Caki2 (cell line): ENCODE data around the gene RANBP2. TPM values are rescaled to one million over a fixed set of nuclear protein-coding genes. Genes with fewer than 3 reads are reported as not detected.
"Not testable (repeated sequence)": the region's sequence is repeated elsewhere in the genome, so short reads cannot be mapped to it uniquely, and the experiment has no call there.

Experiments used
- DNase-seq: peaks from one replicate; pipeline ENCODE4 v3.0.0-alpha.2; 2015; ENCODE audit warnings: low read depth
- in situ Hi-C: cut with HindIII; loops from 2 replicates; pipeline ENCODE4 v1.10.0; 2016; ENCODE audit warnings: low sequenced_read_pairs, low pct_unique_long_range_greater_than_20kb, mixed read lengths
- total RNA-seq: library from RNA; depleted of rRNA; stranded (reverse); fragments of >200 nt; shearing (Covaris generic); gene quantifications from 2 replicates; pipeline ENCODE4 v1.2.3, GENCODE V29; 2014; ENCODE audit warnings: low replicate concordance

RANBP2 gene
- total RNA-seq, 1 experiment from 2014 or later = 14.6 TPM

DNA sequence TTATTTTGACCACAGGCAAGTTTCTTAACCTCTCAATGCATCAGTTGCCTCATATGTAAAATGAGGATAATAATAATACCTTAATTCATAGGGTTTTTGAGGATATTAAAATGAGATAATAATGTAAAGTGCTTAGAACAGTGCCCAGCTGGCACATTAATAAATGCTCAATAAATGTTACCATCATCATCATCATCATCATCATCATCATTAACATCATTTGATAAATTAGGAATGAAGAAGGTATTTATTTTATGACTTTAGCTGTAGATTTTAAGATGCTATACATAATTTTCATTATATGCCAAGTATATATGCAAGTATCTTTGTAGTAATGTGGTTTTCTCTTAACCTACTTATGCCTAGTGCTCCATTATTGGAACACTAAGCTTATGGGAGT lies 43.3 kb downstream of the RANBP2 start:
- DNase-seq, in situ Hi-C loops: not testable (repeated sequence)

DNA sequence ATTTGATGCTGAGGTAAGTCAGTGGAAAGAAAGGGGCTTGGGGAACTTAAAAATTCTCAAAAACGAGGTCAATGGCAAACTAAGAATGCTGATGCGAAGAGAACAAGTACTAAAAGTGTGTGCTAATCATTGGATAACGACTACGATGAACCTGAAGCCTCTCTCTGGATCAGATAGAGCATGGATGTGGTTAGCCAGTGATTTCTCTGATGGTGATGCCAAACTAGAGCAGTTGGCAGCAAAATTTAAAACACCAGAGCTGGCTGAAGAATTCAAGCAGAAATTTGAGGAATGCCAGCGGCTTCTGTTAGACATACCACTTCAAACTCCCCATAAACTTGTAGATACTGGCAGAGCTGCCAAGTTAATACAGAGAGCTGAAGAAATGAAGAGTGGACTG lies 47.4 kb downstream of the RANBP2 start:
- in situ Hi-C loops, DNase-seq: not testable (repeated sequence)

DNA sequence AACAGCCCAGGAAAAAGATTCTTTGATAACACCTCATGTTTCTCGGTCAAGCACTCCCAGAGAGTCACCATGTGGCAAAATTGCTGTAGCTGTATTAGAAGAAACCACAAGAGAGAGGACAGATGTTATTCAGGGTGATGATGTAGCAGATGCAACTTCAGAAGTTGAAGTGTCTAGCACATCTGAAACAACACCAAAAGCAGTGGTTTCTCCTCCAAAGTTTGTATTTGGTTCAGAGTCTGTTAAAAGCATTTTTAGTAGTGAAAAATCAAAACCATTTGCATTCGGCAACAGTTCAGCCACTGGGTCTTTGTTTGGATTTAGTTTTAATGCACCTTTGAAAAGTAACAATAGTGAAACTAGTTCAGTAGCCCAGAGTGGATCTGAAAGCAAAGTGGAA lies 48.6 kb downstream of the RANBP2 start:
- in situ Hi-C loops, DNase-seq: not testable (repeated sequence)

DNA sequence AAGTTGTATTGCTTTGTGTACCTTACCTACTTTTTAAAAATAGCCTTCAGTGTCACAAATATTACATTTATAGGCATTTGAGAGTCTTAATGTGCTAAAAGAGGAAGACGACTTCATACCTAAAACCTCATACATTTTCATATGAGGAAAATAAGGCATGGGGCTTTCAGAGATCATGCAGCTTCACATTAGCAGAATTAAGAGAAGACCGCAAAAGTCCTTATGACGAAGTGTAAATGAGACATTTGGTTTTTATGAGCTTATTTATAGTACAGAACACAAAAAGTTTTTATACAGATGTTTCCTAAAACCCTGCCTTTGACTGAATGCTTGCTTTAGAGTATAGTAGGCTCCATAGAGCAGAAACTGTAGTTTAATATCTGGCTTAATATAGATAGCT lies 57.2 kb downstream of the RANBP2 start:
- in situ Hi-C loops = no loop called here
- no peak for DNase-seq

DNA sequence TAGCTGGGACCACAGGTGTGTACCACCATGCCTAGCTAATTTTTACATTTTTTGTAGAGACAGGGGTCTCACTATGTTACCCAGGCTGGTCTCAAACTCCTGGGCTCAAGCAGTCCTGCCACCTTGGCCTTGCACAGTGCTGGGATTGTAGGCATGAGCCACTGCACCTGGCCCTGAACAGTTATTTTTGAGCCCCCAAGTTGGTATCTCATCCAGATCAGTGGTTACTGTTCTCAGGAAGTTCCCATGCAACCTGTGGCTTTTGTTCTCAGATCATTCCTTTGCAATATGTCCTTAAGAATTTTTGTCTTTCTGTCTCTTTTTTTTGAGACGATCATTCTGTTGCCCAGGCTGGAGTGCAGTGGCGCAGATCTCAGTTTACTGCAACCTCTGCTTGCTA lies 59.6 kb downstream of the RANBP2 start:
- in situ Hi-C loops = no loop called here
- no peak for DNase-seq

DNA sequence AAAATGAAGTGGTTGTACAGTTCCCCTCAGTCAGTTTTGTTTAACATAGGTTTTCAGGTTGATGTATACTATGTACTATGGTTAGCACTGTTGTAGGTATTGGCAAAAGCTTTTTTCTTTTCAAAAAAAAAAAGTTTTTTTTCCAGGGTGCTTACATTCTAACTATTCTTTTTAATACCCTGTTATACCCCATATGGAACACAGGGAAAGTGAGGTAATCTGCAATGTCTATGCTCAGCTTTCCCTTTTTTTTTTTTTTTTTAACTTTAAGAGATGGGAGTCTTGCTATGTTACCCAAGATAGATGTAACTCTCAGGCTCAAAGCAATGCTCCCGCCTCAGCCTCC lies 66.7 kb downstream of the RANBP2 start:
- no peak for DNase-seq
- in situ Hi-C loops = no loop called here

DNA sequence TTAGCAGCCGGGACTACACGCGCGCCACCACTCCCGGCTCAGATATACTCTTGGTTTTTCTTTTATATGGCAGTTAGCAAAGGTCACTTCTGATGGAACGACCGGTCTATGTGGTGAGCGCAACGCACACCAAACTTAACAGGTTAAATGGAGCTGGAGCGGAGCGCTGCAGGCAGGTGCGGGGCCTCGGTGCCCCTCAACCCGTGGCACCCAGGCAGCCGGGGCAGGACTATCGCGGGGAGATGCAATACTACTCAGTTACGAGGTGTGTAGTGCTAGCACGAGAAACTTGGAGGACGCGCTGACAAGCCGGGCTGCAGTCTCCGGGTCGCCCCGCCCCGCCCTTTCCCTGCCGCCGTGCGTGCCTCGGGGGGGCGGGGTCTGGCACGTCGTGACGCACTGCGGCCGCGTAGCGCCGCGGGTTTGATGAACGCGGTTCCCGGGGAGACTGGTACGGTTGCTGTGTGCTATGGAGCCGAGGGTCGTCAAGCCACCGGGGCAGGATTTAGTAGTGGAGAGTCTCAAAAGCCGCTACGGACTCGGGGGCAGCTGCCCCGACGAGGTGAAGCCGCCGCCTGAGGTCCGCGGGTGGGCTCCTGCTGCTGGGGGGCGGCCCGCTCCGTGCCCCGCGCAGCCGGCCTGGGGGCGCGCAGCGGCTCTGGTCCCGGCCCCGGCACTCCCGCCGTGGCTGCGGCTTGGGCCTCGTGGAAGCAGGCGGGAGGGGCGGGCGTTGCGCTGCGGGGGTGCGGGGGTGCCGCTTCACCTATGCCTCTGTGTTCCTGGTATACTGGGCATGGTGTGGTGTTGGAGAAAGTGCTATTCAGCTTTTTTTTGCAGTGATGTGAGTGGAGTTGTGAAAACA lies 67.3 kb downstream of the RANBP2 start, which contains the start of gene CCDC138:
TSS of gene CCDC138 (plus strand) at position 418 of the 862 bp plus-strand sequence. CDS start at position 470, 52 bp downstream.
- in situ Hi-C loops = no loop called here
- DNase-seq = peak; percentile 86

DNA sequence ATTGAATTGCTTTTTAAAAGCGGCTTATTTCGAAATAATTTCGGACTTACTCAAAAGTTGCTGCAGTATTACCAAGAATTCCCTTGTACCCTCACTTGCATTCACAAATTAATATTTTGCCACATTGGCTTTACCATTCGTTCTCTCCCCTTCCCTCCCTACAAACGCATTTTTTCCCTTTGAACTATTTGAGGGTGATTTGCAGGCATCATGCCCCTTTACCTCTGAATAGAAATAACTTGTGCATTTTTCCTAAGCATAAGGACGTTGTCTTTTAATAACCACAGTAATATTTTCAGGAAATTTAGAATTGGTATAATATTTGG lies 67.9 kb downstream of the RANBP2 start:
- no peak for DNase-seq
- in situ Hi-C loops = no loop called here

DNA sequence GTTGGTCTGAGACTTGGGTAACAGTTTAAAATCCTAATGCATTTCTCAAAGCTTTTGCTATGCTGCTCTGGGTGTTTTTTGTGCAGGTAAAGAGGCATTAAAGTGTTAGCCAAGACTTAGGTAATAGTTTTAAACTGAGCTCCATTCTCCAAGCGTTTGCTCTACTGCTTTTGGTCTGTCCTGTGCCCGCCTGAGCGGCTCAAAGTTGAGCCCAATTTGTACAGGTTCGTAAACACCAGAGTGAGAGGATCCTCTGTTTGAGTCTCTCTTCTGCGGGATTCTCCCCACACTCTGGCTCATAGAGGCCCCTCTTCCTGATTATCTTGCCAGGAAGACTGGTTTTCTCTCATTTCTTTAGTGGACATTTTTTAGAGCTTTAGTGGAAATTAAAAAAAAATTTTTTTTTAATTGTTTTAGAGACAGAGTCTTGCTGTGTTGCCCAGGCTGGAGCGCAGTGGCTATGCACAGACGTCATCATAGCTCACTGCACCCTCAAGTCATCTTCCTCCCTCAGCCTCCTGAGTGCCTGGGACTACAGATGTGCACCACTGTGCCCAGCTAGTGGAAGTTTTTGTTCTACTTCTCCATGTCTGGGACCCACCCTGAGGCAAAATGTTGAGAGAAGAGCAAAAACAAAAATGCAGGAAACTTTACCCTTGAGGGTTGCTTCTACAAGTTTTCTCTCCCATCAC lies 83.9 kb downstream of the RANBP2 start:
- DNase-seq = no peak
- in situ Hi-C loops = no loop called here

DNA sequence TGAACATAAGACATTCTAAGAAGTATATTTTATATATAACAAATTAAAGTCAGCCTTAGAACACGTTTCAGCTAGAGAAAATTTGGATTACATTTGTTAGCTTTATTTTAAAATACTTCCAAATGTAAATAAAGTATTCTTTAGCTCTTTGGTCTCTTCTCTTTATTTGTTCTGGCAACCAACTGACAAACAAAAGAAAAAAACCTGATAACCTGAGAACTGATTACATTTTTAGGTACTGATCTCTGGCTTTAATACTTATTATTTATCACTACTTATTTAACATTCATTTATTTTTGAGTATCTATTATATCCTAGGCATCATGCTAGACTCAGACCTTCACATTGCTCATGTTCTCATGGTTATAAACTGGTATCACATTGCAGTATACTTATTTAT lies 85.8 kb downstream of the RANBP2 start:
- in situ Hi-C loops = no loop called here
- DNase-seq = no peak

DNA sequence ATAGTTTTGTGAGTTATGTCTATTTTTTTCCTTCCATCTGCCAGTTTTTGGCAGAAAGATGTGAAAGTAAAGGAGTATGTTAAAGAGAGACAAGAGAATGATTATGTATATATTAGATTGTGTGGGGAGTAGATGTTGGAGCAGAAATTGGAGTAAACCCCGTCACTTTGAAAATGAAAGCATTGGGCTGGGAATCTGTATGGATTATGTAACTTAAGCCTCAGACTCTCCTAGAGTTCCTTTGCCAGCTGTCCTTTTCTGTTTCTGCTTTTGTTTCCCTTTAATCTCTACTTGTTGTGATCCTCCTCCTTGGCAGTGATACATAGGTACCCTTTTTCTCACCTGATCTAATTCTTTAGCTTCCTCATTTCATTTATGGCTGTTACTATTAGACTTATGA lies 86.5 kb downstream of the RANBP2 start:
- no peak for DNase-seq
- in situ Hi-C loops = no loop called here

DNA sequence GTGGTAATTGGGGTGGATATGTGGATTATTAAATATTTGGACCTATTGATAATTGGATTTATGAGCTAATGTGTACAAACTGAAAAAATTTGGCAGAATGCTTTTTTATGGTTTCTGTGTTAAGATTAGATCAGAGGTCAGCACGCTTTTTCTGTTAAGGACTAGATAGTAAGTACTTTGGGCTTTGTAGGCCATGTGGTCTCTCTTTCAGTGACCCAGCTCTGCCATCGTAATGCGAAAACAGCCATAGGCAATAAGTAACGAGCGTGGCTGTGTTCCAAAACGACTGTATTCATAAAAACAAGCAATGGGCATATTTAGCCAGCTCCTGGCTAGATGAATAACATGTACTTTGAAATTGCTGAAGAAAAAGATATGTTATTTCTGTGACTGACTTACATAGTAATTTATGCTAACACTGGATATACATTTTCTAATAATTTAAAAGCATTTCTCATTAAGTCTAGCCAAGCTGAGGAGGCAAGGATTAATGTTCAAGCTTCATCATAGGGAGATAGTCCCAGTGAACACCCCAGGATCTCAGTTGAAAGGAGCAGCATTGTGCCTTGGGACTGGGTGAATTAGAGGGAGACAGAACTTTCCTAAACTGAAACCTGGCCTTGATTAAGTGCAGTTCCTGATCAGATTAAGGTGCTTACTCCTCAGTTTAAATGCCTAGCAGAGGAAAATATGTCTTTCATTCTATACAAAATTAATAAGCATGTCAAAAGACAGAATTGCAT lies 87.3 kb downstream of the RANBP2 start:
- no peak for DNase-seq

DNA sequence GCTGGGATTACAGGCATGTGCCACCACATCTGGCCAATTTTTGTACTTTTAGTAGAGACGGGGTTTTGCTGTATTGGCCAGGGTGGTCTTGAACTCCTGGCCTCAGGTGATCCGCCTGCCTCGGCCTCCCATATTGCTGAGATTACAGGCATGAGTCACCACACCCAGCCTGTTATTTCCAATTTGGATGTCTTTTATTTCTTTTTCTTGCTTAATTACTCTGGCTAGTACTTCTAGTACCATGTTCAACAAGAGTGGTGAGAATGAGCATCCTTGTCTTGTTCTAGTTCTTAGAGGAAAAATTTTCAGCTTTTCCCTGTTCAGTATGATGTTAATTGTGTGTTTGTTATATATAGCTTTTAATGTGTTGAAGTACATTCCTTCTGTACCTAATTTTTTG lies 90.7 kb downstream of the RANBP2 start:
- DNase-seq = no peak
- in situ Hi-C loops = no loop called here

More for the DNA sequence above, 87.3 kb downstream of the RANBP2 start:
- in situ Hi-C loops = no loop called here

DNA sequence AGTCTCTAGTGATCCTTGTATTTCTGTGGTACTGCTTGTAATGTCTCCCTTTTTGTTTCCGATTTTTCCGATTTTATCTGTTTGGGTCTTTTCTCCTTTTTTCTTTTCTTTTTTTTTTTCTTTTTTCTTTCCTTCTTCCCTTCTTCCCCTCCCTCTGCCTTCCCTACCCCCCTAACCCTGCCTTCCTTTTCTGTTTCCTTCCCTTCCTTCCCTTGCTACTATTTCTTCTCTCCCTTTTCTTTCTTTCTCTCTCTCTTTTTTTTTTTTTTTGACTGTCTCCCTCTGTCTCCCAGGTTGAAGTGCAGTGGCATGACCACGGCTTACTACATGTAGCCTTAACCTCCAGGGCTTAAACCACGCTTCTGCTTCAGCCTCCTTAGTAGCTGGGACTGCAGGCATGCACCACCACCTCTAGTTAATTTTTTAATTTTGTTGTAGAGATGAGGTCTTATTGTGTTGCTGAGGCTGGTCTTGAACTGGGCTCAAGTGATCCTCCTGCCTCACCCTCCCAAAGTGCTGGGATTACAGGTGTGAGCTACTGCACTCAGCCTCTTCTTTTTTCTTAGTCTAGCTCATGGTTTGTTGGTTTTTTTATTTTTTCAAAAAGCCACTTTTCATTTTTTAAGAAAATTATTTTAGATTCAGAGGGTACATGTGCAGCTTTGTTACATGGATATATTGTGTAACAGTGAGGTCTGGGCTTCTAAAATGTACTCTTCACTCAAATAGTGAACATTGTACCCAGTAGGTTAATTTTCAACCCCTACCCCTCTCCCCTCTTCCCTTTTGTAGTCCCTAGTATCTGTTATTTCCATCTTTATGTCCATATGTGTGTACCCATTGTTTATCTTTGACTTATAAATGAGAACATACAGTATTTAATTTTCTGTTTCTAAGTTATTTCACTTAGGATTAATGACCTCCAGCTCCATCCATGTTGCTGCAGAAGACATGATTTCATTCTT lies 92.0 kb downstream of the RANBP2 start:
- no peak for DNase-seq
- in situ Hi-C loops = no loop called here

DNA sequence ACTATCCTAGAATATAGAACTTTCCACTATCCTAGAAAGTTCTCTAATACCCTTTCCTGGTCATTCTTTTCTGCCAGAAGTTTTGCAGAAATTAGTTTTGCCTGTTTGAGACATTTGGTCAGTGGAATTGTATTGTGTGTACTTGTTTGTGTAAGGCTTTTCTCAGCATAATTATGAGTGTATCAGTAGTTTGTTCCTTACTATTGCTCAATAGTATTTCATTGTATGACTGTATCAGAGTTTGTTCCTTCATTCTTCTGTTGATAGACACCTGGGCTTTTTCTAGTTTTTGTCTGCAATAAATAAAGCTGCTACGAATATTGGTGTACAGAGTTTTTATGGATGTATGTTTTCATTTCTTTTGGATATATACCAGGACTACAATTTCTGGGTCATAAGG lies 94.5 kb downstream of the RANBP2 start:
- in situ Hi-C loops = no loop called here
- no peak for DNase-seq

DNA sequence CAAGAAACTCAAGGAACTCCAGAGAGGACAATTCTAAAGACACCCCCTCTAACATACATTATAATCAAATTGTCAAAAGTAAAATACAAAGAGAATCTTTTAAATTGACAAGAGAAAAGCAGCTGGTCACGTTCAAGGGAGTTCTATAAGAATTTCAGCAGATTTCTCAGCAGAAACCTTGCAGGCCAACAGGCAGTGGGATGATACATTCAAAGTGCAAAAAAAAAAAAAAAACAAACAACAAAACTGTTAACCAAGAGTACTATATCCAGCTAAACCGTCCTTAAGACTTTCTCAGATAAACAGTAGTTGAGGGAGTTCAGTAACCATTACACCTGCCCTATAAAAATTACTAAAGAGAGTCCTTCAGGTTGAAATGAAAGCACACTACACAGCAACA lies 101.2 kb downstream of the RANBP2 start:
- no peak for DNase-seq
- in situ Hi-C loops = no loop called here

DNA sequence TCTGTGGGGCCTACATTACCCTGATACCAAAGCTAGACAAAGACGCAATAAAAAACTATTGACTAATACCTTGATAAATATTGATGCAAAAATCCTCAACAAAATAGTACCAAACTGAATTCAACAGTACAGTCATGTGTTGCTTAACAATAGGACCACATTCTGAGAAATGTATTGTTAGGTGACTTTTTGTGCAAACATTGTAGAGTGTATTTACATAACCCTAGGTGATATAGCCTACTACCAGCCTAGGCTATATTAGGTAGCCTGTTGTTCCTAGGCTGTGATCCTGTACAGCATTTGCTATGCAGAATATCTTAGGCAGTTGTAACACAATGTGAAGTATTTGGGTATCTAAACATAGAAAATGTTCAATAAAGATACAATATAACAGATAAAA lies 104.0 kb downstream of the RANBP2 start:
- no peak for DNase-seq
- in situ Hi-C loops = no loop called here
